Measurements from ENCODE around the gene EXOG.

The EXOG gene

GRCh38 chr3:38473229-38473628, 22.9 kb upstream of the EXOG start:
- DNase-seq (ENCODE audit: low read depth in 2 of 2): no peak

DNA sequence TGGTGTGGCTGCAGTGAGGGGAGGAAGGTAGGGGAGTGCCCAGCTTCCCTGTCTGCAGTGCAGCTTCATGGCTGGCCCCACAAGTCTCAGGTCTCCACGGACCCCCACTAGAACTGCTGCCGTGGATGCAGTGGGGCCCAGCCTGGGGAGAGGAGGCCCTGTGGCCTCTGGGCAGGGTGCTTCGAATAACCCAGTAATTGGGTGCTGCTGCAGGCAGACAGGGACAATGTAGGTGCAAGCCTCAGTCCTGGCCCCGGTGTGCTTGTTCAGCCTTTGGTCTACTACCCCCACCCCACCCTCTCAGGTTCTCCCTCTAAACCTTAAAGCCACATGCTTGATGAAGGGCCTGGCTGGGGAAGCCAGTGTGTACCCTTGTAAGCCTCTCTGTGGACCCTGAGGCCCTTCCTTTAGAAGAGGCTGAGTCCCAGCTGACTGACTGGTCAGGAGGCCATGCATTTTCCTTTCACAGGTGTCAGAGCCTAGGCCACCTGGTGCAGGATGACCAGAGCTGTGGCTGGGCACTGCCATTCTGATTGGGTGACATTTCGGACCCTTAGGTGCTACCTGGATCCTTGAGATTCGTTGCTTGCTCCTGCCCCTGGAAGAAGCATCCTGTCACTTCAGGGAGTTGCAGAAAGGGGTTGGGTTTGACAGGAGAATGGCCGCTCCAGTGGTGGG, 21.1 kb upstream of the EXOG start:
- no peak for DNase-seq (ENCODE audit: low read depth in 2 of 2)

GRCh38 chr3:38475716-38476115, 20.4 kb upstream of the EXOG start:
- DNase-seq (ENCODE audit: low read depth in 2 of 2): no peak

DNA sequence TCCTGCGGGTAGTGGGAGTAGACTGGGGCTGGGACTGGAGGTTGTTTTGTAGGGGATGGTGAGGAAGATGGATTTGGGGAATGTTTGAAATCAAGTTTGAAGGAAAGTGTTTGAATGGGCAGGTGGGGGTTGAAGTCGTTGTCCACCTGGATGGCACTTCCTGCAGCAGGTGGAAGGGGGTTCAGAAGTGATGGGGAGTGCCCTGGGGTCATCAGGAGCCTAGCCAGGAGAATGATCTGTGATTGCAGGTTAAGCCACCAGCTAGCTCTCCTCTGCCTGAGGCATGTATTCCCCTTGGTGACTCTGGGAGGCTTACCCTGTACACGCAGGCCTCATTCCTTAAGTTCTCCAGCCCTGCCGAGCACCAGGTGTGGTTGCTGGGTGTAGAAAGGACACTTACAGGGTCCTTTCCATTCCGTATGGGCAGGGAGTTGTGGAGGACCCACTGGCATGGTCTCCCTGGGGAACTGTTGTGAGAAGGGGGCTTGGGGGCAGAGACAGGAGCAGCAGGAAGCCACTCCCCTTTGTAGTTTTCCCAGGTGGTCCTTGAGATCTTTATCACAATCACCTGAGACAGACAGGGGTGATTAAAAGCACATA, 19.9 kb upstream of the EXOG start:
- DNase-seq (ENCODE audit: low read depth in 2 of 2): no peak

- no peak for DNase-seq (ENCODE audit: low read depth in 2 of 2)
Measured at GRCh38 chr3:38477057-38477820, 18.9 kb upstream of the EXOG start.

DNA sequence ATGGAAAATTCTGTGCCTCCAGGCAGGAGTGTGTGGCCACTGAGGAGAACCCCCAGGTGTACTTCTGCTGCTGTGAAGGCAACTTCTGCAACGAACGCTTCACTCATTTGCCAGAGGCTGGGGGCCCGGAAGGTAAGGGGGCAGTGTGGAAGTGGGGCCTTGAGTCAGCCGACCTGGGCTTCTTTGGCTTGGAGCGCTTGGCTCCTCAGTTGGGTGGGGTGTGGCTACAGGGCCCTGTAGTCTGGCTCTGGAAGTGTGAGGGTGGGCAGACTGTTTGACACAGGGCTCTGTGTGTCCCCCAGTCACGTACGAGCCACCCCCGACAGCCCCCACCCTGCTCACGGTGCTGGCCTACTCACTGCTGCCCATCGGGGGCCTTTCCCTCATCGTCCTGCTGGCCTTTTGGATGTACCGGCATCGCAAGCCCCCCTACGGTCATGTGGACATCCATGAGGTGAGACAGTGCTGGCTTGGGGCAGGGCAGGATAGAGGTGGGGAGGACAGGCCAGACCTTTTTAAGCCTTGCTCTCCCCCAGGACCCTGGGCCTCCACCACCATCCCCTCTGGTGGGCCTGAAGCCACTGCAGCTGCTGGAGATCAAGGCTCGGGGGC, 18.2 kb upstream of the EXOG start:
- no peak for DNase-seq (ENCODE audit: low read depth in 2 of 2)

DNA sequence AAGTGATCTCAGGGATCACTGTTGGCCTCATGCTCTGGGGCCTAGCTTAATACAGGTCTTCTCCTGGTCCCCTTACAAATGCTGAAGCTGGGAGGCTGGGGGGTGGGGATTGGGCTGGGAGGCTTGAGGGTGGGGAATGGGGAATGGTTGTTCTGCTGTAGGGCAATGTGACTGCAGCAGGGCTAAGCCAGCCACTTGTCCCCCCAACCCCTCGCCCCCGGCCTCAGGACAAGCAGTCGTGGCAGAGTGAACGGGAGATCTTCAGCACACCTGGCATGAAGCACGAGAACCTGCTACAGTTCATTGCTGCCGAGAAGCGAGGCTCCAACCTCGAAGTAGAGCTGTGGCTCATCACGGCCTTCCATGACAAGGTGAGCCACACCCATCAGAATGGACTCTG, 17.2 kb upstream of the EXOG start:
- DNase-seq (ENCODE audit: low read depth in 2 of 2): no peak

- no peak for DNase-seq (ENCODE audit: low read depth in 2 of 2)
Measured at GRCh38 chr3:38479431-38480092, 16.6 kb upstream of the EXOG start.

GRCh38 chr3:38480093-38480445, 16.1 kb upstream of the EXOG start:
- DNase-seq (ENCODE audit: low read depth in 2 of 2): no peak

- DNase-seq (ENCODE audit: low read depth in 2 of 2): no peak
Measured at GRCh38 chr3:38480930-38481329, 15.2 kb upstream of the EXOG start.

- no peak for DNase-seq (ENCODE audit: low read depth in 2 of 2)
Measured at GRCh38 chr3:38482951-38483350, 13.2 kb upstream of the EXOG start.

GRCh38 chr3:38487323-38487722, 8.8 kb upstream of the EXOG start:
- DNase-seq (ENCODE audit: low read depth in 2 of 2): no peak

DNA sequence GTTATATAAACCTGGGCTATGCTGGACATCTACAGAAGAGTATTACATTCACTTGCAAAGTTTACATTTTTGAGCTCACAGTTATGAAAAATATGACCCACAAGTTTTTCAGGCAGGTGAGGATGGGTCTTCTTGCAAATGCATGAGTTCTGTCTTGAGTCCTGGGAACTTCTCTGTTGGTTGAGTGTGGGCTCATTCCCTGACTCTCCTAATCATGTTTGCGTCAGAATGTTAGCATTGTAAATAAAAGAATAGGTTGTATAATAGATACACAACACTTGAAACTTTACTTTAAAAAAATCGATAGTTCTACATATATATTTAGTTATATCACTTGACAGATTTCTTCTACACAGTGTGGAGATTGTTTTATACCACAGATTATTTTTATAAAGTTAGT, 7.2 kb upstream of the EXOG start:
- no peak for DNase-seq (ENCODE audit: low read depth in 2 of 2)

DNA sequence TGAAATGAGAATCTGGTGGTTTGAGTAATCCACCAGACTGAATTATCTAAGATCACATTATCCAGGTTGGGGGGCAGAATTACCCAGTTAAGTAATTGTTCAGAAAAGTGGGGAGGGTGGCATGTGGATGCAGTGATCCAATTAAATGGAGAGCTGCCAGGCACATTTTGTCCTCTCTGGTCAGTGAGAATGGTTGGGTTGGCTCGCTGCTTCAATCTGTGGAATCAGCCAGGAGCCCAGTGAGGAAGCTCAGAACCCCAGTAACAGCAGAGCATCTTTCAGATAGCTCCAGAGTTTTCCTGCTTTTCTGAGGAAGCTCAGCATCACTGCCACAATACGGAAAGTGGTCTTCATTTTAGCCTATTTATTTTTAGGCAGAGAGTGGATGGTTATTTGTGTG, 6.4 kb upstream of the EXOG start:
- no peak for DNase-seq (ENCODE audit: low read depth in 2 of 2)

GRCh38 chr3:38490281-38491030, 5.7 kb upstream of the EXOG start:
- no peak for DNase-seq (ENCODE audit: low read depth in 2 of 2)

GRCh38 chr3:38491215-38491614, 4.9 kb upstream of the EXOG start:
- no peak for DNase-seq (ENCODE audit: low read depth in 2 of 2)

GRCh38 chr3:38493031-38493430, 3.1 kb upstream of the EXOG start:
- DNase-seq (ENCODE audit: low read depth in 2 of 2): peak in 1 of 2 experiments; percentile 14

DNA sequence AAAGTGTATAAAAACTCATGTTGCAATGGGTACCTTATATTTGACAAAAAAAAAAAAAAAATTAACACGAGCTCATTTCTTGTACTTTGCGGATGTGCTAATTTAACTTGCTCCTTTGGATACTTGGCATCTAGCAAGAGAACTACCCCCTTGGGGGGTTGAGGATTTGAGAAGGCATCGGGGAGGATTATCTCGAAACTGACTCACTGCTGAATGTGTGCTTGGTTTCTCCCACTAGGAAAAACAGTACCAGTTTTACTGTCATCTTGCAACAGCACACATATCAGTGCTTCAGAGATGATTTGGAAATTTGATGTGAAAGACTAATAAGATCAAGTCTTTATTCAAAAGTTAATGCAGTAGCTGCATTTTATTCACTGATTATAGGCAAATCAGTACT, 891 bp downstream of the EXOG start:
- DNase-seq (ENCODE audit: low read depth in 2 of 2): no peak

DNA sequence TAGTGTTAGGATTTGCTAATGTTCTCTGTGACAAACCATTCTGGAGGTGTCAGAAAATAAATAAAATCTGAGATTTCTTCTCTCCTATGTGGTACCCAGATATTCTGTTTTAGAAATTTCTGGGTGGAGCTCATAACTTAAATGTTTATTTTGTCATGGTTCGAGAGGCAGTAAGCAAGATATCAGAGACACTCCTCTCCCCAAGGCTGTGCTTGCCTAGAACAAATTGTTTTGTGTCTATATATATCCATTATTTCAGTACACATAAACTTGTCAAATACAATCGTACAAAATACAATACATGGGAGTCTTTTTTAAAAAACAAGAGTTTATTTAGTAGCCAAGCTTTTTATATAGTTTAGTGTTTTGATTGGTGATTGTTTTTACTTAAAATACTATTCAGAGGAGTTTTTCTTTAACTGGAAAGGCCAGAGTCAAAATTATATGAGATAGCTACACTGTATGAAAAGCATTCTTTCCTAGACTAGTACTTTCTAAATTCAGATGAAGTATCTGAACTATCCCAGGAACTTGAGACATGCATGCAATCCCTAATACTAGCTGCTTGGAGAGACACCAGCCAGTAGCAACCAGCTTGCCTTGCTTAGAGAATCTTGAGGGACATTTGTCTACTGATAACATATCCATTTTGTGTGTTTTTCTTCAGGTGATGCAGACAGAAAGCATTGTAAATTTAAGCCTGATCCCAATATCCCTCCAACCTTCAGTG, 4.7 kb downstream of the EXOG start:
- DNase-seq (ENCODE audit: low read depth in 2 of 2): no peak

GRCh38 chr3:38507120-38507519, 11.0 kb downstream of the EXOG start:
- no peak for DNase-seq (ENCODE audit: low read depth in 2 of 2)

GRCh38 chr3:38509732-38510131, 13.6 kb downstream of the EXOG start:
- no peak for DNase-seq (ENCODE audit: low read depth in 2 of 2)

Data from fibroblast of skin of left quadriceps (primary cell).